Activated CD4-positive, alpha-beta T cell treated with anti-CD3 and anti-CD28 coated beads for 4 hours (primary cell): ENCODE results near the gene IQSEC1.
"Not testable (repeated sequence)": the region's sequence is repeated elsewhere in the genome, so short reads cannot be mapped to it uniquely, and the experiment has no call there.

ENCODE experiments used
- DNase-seq, 2 donors: peaks; one replicate each; pipeline ENCODE4 v3.0.0-alpha.2; 2020

The IQSEC1 gene

GRCh38 chr3:12884790-12885582 is 188.2 kb downstream of the IQSEC1 start:
- no peak for DNase-seq

GRCh38 chr3:12884186-12884680 is 189.0 kb downstream of the IQSEC1 start:
- no peak for DNase-seq

- DNase-seq, result no peak
These were observed 190.6 kb downstream of the IQSEC1 start for GRCh38 chr3:12882336-12883310.

GRCh38 chr3:12881858-12882257 is 191.4 kb downstream of the IQSEC1 start:
- not testable (repeated sequence) for DNase-seq

DNA sequence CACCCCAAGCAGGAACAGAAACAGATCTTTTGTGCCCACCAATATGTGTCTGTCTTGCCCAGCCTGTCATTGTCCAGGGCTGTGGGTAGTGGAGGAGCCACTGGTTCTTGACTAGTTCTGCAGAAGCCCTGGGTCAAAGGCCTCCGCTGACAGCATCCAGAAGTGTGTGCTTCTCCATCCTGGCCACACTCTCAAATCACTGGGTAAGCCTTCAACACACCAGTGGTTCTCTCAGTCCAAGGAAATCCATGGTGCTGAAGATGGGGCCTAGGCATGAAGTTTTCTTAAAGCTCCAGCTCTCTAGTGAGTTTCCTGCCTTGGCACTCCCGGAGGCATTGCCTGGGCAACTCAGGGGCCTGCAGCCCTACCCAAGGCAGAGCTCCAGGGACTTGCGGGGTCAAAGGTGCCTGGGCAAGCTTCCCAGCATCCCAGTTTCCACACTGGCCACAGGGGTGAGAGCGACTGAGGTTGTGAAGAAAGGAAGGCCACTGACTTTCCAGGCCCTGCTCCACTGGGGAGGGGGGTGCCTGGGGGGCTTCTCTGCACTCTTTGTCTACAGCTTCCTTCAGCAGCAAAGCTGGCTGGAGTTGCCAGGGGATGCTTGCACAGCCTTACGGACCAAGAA is 193.9 kb downstream of the IQSEC1 start:
- DNase-seq, result no peak

GRCh38 chr3:12878758-12879157 is 194.5 kb downstream of the IQSEC1 start:
- DNase-seq, result not testable (repeated sequence)

- no peak for DNase-seq
These were observed 195.1 kb downstream of the IQSEC1 start for GRCh38 chr3:12878141-12878574.

DNA sequence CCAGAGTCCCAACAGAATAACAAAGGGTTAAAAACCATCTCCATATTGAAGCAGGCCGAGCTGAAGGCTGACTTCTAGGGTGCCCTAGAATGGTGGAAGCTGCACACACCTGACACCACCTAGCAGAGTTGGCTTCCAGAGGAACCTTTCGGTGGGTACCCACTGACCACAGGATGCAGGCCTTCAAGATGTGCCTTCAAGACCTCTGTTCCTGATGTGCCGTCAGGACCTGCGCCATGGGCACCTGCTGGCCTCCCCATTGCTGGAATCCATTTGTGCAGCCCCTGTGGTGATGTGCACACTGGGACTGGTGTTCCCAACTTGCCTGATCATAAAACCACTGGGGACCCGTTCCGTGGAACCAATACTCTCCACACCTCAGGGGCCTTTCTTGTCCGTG is 196.2 kb downstream of the IQSEC1 start:
- DNase-seq, result no peak

GRCh38 chr3:12875857-12876836 is 197.1 kb downstream of the IQSEC1 start:
- DNase-seq, result no peak

GRCh38 chr3:12871404-12871983 is 201.7 kb downstream of the IQSEC1 start:
- DNase-seq, result no peak

DNA sequence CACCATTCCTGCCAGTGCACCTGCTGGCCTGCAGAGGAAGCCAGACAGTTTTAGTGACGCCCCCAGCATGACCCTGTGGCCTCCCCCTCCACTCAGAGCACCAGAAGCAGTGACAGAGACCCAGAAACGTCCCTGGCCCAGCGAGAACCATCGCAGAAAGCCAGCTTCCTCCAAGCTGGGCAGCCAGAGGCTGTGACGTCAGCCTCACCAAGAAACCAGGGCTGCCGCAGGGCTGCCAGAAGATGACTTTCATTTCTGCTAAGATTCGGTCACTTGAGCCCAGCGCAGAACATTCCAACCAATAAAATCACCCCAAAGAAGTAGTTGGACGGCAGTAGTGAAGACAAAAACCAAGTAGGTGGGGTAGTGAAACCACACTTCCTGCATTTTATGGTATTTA is 202.3 kb downstream of the IQSEC1 start:
- no peak for DNase-seq

DNA sequence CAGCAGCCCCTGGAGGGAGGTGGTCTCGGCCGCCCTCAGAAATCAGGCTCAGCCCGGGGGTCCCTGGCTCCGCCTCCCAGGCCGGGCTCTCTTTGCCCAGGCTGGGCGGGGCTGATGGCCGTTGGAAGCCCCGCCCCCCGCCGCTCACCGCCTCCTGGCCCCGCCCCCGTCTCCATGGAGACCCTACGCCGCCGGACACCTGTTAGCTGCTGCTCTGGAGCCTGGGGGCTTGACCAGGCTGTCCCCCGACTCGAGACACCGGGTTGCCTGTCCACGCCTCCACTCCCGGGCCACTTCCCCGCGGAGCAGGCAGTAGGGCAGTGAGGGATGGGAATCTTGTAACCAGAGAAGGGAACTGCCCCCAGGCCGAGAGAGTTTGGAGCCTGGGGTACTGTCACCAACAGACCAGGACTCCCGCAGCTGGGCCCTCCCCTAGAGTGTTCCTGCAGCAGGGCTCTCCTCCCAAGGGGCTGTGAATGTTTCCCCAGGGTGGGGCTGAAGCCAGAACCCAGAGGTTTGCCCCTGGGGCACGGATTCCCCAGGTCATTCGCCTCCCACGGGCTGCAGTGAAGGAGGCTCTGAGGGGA is 204.1 kb downstream of the IQSEC1 start:
- peak; percentile 13 to 16 for DNase-seq

GRCh38 chr3:12868039-12869034 is 204.9 kb downstream of the IQSEC1 start:
- peak; percentile 46 to 50 for DNase-seq

DNA sequence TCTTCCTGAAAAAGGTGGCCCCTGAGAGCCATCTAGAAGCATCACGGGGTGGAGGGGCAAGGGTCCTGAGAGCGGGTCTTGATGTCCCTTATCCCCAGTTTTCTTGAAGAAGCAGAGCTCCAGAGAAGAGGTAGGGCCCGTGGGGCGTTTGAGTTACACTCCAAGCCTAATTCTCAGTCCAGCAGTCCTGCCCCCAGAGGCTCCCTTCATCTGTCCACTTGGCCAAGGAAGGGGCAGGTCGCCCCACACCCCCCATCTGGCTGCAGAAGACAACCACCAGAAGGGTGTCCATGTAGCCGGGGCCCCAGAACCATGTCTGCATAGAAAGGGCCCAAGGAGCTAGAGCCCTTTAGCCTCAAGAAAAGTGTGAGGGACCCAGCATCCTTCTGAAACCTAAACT is 206.4 kb downstream of the IQSEC1 start:
- DNase-seq, result no peak

- no peak for DNase-seq
These were observed 208.0 kb downstream of the IQSEC1 start for GRCh38 chr3:12865271-12865670.

DNA sequence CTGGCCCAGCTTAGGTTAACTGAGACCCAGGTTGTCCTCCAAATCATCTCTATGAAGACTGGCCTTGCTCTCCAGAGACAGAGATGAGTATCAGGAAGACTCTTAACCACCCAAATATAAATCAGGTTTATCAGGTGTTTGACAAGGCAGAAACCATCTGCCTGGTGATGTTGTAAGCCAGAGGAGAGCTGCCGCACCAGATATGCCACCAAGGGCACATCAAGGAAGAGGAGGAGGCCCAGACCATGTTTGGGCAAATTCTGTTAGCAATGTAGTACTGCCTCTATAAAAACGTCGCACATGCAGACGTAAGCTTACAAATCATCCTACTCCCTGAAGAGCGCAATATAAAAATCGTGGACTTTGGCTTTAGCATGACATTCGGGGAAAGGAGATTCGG is 210.8 kb downstream of the IQSEC1 start:
- DNase-seq, result no peak

DNA sequence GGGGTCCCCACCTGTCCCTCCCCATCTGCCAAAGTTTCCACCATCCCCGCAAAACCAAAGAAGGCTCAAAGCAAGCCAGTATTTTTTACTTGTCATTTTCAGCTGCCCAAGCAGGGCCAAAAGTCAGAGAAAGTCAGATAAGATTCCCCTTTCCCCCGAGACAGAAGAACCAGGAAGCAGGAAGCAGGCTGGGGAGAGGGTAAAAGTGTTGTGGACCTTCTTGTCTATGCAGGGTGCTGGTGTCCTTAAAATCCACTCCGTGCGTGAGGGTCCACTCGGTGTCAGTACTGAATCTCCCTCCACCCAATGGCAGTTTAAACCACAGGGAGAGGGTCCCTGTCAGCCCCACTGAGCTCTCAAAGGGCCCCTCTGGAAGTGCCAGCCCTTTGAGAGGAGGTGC is 211.6 kb downstream of the IQSEC1 start:
- no peak for DNase-seq

- DNase-seq, result no peak
These were observed 213.4 kb downstream of the IQSEC1 start for GRCh38 chr3:12859840-12860239.

GRCh38 chr3:12856626-12857025 is 216.6 kb downstream of the IQSEC1 start:
- DNase-seq, result no peak

DNA sequence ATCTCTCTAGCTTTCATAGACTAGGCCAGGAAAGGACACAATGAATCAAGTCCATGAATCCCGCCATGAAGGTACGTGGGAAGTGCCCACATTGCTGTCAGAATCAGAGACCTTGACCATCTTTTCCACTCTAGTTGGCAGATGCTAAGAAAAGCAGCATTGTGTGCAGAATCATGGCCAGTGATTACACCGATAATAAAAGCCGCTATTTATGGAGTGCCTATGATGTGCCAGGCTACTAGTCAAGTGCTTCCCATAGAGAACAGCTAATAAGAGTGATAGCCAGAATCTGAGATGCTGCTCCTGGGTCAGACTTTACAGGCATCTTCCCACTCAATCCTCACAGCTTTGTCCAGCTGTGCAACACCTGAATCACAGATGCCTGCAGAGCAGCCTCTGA is 218.7 kb downstream of the IQSEC1 start:
- DNase-seq, result no peak
